GM10266 (cell line): ENCODE results near the gene UNC13C.

Source experiments
- DNase-seq: peaks from one replicate; pipeline ENCODE4 v3.0.0; 2012; ENCODE audit errors: extremely low spot score
- TF ChIP-seq, protein P1 (sequence below): IDR thresholded peaks from 2 replicates; pipeline ENCODE4 v1.5.1; 2012; ENCODE audit warnings: mild to moderate bottlenecking, low read depth; ENCODE audit not compliant: control insufficient read depth, insufficient read depth; ENCODE audit errors: missing control alignments

The UNC13C gene

DNA sequence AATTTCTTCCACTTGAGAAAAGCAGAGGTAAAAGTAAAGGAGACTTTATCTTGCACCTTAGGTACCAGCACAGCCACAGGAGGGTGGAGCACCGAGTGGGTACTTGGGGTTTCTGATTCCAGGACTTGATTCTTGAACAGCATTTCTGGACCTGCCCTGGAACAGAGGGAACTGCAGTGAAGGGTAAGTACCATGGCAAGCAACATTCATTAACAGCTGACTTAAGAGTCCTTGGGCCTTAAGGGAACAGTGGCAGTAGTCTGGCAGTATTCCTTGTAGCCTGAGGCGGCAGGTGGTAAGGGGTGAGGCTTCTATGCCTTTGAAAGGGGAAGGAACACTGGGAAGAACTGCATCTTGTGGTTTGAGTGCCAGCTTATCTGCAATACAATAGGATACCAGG, 666.6 kb downstream of the UNC13C start:
- no peak for DNase-seq
- TF ChIP-seq, protein P1, sequence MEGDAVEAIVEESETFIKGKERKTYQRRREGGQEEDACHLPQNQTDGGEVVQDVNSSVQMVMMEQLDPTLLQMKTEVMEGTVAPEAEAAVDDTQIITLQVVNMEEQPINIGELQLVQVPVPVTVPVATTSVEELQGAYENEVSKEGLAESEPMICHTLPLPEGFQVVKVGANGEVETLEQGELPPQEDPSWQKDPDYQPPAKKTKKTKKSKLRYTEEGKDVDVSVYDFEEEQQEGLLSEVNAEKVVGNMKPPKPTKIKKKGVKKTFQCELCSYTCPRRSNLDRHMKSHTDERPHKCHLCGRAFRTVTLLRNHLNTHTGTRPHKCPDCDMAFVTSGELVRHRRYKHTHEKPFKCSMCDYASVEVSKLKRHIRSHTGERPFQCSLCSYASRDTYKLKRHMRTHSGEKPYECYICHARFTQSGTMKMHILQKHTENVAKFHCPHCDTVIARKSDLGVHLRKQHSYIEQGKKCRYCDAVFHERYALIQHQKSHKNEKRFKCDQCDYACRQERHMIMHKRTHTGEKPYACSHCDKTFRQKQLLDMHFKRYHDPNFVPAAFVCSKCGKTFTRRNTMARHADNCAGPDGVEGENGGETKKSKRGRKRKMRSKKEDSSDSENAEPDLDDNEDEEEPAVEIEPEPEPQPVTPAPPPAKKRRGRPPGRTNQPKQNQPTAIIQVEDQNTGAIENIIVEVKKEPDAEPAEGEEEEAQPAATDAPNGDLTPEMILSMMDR, result no peak

DNA sequence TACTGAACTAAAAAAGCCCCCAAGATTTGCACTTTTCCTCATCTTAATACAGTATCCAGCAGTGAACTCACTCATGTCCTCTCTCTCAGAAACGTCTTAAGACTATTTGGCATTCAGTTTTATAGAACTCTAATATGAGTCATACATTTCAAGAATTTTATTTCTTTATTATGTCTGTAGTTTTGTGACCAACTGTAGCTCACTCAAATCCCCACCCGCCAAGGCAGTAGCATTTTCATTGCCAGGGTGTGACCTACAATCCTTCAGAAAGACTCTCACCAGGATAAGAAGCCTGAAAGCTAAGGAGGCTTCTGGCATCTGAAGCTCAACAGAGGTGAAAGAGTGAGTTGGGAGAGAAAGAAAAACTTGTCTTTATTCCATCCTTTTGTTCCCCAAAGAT, 681.4 kb downstream of the UNC13C start:
- TF ChIP-seq, protein P1, result no peak
- no peak for DNase-seq

DNA sequence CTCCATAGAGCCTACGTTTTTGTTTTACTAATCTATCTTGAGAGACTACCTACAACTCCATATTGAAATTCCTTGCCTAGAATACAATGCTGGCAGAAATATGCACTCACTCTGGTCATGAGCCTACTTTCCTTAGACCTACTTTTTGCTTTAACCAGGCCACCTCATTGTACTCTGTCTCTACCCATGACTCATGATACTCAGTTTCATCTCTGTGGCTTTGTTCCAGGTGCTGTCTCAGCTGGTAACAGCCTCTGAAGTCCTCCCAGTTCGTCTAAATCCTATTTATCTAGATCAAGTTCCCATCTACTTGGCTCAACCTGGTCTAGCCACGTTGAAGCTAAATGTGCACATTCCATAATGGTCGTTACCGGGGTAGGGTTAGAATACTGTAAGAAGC, 682.1 kb downstream of the UNC13C start:
- no peak for DNase-seq

DNA sequence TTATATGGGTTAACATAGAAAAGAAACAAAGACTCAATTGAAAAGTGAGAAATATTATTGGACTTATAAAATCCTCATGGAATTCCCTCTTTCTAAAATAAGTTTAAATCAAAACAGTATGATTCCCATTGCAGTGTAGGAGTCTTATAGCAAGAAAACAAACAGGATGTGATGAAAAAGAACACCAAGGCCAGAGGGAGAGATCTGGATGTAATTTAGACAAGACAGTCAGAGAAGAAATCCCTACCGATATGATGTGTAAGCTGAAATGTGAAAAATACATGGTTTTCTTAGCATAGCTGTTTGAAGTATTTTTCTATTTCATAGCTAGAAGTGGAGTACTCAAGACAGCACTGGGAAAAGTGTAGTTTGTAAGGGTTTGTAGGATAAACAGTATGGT, 697.0 kb downstream of the UNC13C start:
- DNase-seq, result no peak
- TF ChIP-seq, protein P1, result no peak

More for the DNA sequence above, 682.1 kb downstream of the UNC13C start:
- TF ChIP-seq, protein P1, result no peak

DNA sequence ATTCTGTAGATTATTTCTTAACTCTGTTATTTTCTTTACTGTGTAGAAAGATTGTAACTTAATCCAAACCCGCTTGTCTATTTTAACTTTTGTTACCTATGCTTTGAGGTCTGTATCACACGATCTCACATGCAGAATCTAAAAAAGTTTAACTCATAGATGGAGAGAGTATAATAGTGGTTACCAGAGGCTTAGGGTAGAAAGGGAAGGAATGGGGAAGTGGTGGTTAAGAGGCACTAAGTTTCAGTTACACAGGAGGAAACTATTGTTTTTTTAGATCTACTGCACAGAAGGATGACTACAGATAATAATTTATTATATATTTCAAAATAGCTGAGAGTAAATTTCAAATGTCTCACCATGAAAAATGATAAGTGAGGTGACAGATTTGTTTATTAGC, 703.3 kb downstream of the UNC13C start:
- DNase-seq, result no peak
- TF ChIP-seq, protein P1, result no peak
